ENCODE results near the gene KCNJ15. TPM values are rescaled to one million over a fixed set of nuclear protein-coding genes. Genes with fewer than 3 reads are reported as not detected.

The KCNJ15 gene
- polyA plus RNA-seq, 4 donors = 201 to 259 (median 226) TPM

- DNase-seq (ENCODE audit: low read depth in 4 of 4, low spot score in 3 of 4) = no peak
Measured at GRCh38 chr21:38322311-38322950, 65.6 kb downstream of the KCNJ15 start.

GRCh38 chr21:38323721-38324531 is 67.1 kb downstream of the KCNJ15 start:
- DNase-seq (ENCODE audit: low read depth in 4 of 4, low spot score in 3 of 4) = no peak

GRCh38 chr21:38325216-38325615 is 68.4 kb downstream of the KCNJ15 start:
- no peak for DNase-seq (ENCODE audit: low read depth in 4 of 4, low spot score in 3 of 4)

- DNase-seq (ENCODE audit: low read depth in 4 of 4, low spot score in 3 of 4) = no peak
Measured at GRCh38 chr21:38325731-38326420, 69.1 kb downstream of the KCNJ15 start.

- DNase-seq (ENCODE audit: low read depth in 4 of 4, low spot score in 3 of 4) = no peak
Measured at GRCh38 chr21:38326429-38326828, 69.6 kb downstream of the KCNJ15 start.

- DNase-seq (ENCODE audit: low read depth in 4 of 4, low spot score in 3 of 4) = peak in 1 of 4 donors; percentile 55
Measured at GRCh38 chr21:38326899-38327298, 70.1 kb downstream of the KCNJ15 start.

- DNase-seq (ENCODE audit: low read depth in 4 of 4, low spot score in 3 of 4) = no peak
Measured at GRCh38 chr21:38327984-38328383, 71.2 kb downstream of the KCNJ15 start.

- DNase-seq (ENCODE audit: low read depth in 4 of 4, low spot score in 3 of 4) = no peak
Measured at GRCh38 chr21:38329162-38329561, 72.4 kb downstream of the KCNJ15 start.

- DNase-seq (ENCODE audit: low read depth in 4 of 4, low spot score in 3 of 4) = no peak
Measured at GRCh38 chr21:38330666-38331065, 73.9 kb downstream of the KCNJ15 start.

GRCh38 chr21:38333301-38334272 is 76.8 kb downstream of the KCNJ15 start:
- DNase-seq (ENCODE audit: low read depth in 4 of 4, low spot score in 3 of 4) = no peak

- no peak for DNase-seq (ENCODE audit: low read depth in 4 of 4, low spot score in 3 of 4)
Measured at GRCh38 chr21:38334866-38335265, 78.1 kb downstream of the KCNJ15 start.

- no peak for DNase-seq (ENCODE audit: low read depth in 4 of 4, low spot score in 3 of 4)
Measured at GRCh38 chr21:38337793-38338192, 81.0 kb downstream of the KCNJ15 start.

GRCh38 chr21:38340131-38340530 is 83.3 kb downstream of the KCNJ15 start:
- no peak for DNase-seq (ENCODE audit: low read depth in 4 of 4, low spot score in 3 of 4)

GRCh38 chr21:38341546-38342012 is 84.8 kb downstream of the KCNJ15 start:
- DNase-seq (ENCODE audit: low read depth in 4 of 4, low spot score in 3 of 4) = no peak

- no peak for DNase-seq (ENCODE audit: low read depth in 4 of 4, low spot score in 3 of 4)
Measured at GRCh38 chr21:38342739-38343138, 85.9 kb downstream of the KCNJ15 start.

- no peak for DNase-seq (ENCODE audit: low read depth in 4 of 4, low spot score in 3 of 4)
Measured at GRCh38 chr21:38343691-38344090, 86.9 kb downstream of the KCNJ15 start.

GRCh38 chr21:38346286-38346685 is 89.5 kb downstream of the KCNJ15 start:
- DNase-seq (ENCODE audit: low read depth in 4 of 4, low spot score in 3 of 4) = no peak

- DNase-seq (ENCODE audit: low read depth in 4 of 4, low spot score in 3 of 4) = peak in 1 of 4 donors; percentile 35
Measured at GRCh38 chr21:38349111-38349746, 92.4 kb downstream of the KCNJ15 start.

GRCh38 chr21:38349977-38350376 is 93.2 kb downstream of the KCNJ15 start:
- DNase-seq (ENCODE audit: low read depth in 4 of 4, low spot score in 3 of 4) = no peak

- no peak for DNase-seq (ENCODE audit: low read depth in 4 of 4, low spot score in 3 of 4)
Measured at GRCh38 chr21:38350684-38351083, 93.9 kb downstream of the KCNJ15 start.
